Cardiac muscle cell (in vitro differentiated cells and primary cell): ENCODE data around the gene GRAMD1A. TPM values are rescaled to one million over a fixed set of nuclear protein-coding genes. Genes with fewer than 3 reads are reported as not detected.

Experiments used
- DNase-seq, 2 donors: peaks; one replicate each; pipeline versions ENCODE4 v3.0.0 to v3.0.0-alpha.2; 2010 to 2017; ENCODE audit warnings: low read depth in 1 of 2, low spot score in 1 of 2
- H3K27ac ChIP-seq: fragments of 200-600 bp; sonication (generic); 2 replicates; pipeline ENCODE4 v1.5.1; 2016
- H3K27me3 ChIP-seq: fragments of 200-600 bp; sonication (generic); 2 replicates; pipeline ENCODE4 v1.6.0; 2016; ENCODE audit warnings: control low read depth
- H3K36me3 ChIP-seq: fragments of 200-600 bp; sonication (generic); 2 replicates; pipeline ENCODE4 v1.5.1; 2016; ENCODE audit warnings: control low read depth
- H3K4me1 ChIP-seq: fragments of 200-600 bp; sonication (generic); 2 replicates; pipeline ENCODE4 v1.8.1; 2017; ENCODE audit warnings: low read depth, mild to moderate bottlenecking, mixed run types
- H3K4me3 ChIP-seq: fragments of 200-600 bp; sonication (generic); 2 replicates; pipeline ENCODE4 v1.5.1; 2016; ENCODE audit warnings: mild to moderate bottlenecking
- H3K9me3 ChIP-seq: fragments of 200-600 bp; sonication (generic); 2 replicates; pipeline ENCODE4 v1.5.1; 2017; ENCODE audit warnings: low read depth, mild to moderate bottlenecking, control low read depth
- CTCF ChIP-seq: IDR thresholded peaks from 2 replicates; pipeline ENCODE4 v1.5.1; 2012; ENCODE audit warnings: low read depth, mild to moderate bottlenecking, low read length
- polyA plus RNA-seq: library from polyadenylated mRNA; unstranded; fragments of >200 nt; fragmentation: Nextera tagmentation; extraction: Ambion mirVana; gene quantifications from 2 replicates; pipeline ENCODE4 v1.2.1, GENCODE V29; 2016
- total RNA-seq: library from RNA; depleted of rRNA; stranded (reverse); fragments of >200 nt; gene quantifications from 2 replicates; pipeline ENCODE4 v1.2.3, GENCODE V29; 2016

GRAMD1A gene
- total and polyA plus RNA-seq, 2 experiments from 2014 or later = 84.6 to 113 TPM

GRCh38 chr19:35051796-35052195 lies 51.7 kb downstream of the GRAMD1A start:
- H3K4me1 ChIP-seq = peaks cover 5% of the 10 kb centered on the region
- H3K9me3 ChIP-seq = no peaks in the 10 kb centered on the region
- no peak for DNase-seq
- no peak for TF ChIP-seq CTCF
- H3K36me3 ChIP-seq = no peaks in the 10 kb centered on the region
- no peak overlapping the region for H3K4me3 ChIP-seq
- H3K27me3 ChIP-seq = no peaks in the 10 kb centered on the region
- no peak overlapping the region for H3K27ac ChIP-seq

- Histone ChIP-seq H3K27me3 (no peaks in the 10 kb centered on the region), H3K4me3 (no peak overlapping the region), H3K27ac (no peak overlapping the region), H3K9me3 (no peaks in the 10 kb centered on the region), H3K4me1 (peaks cover 8% of the 10 kb centered on the region), H3K36me3 (no peaks in the 10 kb centered on the region)
- TF ChIP-seq CTCF = no peak
- DNase-seq = no peak
Measured at GRCh38 chr19:35052599-35053190, 52.6 kb downstream of the GRAMD1A start.

- H3K27me3 ChIP-seq = no peaks in the 10 kb centered on the region
- no peak for DNase-seq
- TF ChIP-seq CTCF = no peak
- H3K4me3 ChIP-seq = no peak overlapping the region
- H3K27ac ChIP-seq = no peak overlapping the region
- no peaks in the 10 kb centered on the region for H3K36me3 ChIP-seq
- no peaks in the 10 kb centered on the region for H3K9me3 ChIP-seq
- H3K4me1 ChIP-seq = peaks cover 8% of the 10 kb centered on the region
Measured at GRCh38 chr19:35053667-35054293, 53.7 kb downstream of the GRAMD1A start.

GRCh38 chr19:35054626-35055025 lies 54.5 kb downstream of the GRAMD1A start:
- no peaks in the 10 kb centered on the region for H3K36me3 ChIP-seq
- H3K4me3 ChIP-seq = no peak overlapping the region
- no peak for TF ChIP-seq CTCF
- no peak overlapping the region for H3K27ac ChIP-seq
- H3K27me3 ChIP-seq = no peaks in the 10 kb centered on the region
- no peak for DNase-seq
- H3K4me1 ChIP-seq = peaks cover 8% of the 10 kb centered on the region
- H3K9me3 ChIP-seq = no peaks in the 10 kb centered on the region

- no peak for DNase-seq
- Histone ChIP-seq H3K9me3 (no peaks in the 10 kb centered on the region), H3K4me1 (peaks cover 8% of the 10 kb centered on the region), H3K27ac (no peak overlapping the region), H3K36me3 (no peaks in the 10 kb centered on the region), H3K4me3 (no peak overlapping the region), H3K27me3 (no peaks in the 10 kb centered on the region)
- no peak for TF ChIP-seq CTCF
Measured at GRCh38 chr19:35055715-35056179, 55.6 kb downstream of the GRAMD1A start.
